Pancreas (tissue), 10 donors: Measurements from ENCODE around the gene MCM6. TPM values are rescaled to one million over a fixed set of nuclear protein-coding genes. Genes with fewer than 3 reads are reported as not detected.

ENCODE experiments used
- ATAC-seq, 4 donors: fragments of 200-7000 bp; cut with Tn5 transposase; one replicate each; pipeline versions ENCODE4 v1.8.0 to v1.9.1; 2020; ENCODE audit warnings: mild to moderate bottlenecking in 4 of 4, moderate library complexity in 4 of 4
- DNase-seq, 6 donors: peaks; one replicate each; pipeline ENCODE4 v3.0.0-alpha.2; 2020
- FAIRE-seq: peaks from 2 replicates; lab custom pipeline; 2012; peaks lifted over from hg19 to GRCh38; lab: Jason Lieb, UNC
- H3K27ac ChIP-seq, 4 donors: fragments of 200-600 bp; sonication (generic); 1 replicate in 3 of 4; 2 replicates in 1 of 4; pipeline versions ENCODE4 v1.5.0 to v1.8.0; 2020
- H3K27me3 ChIP-seq, 4 donors: fragments of 200-600 bp; one replicate each; pipeline ENCODE4 v1.8.0; 2021
- H3K36me3 ChIP-seq, 3 donors: fragments of 200-600 bp; sonication (generic) in 1 of 3; one replicate each; pipeline versions ENCODE4 v1.5.0 to v1.8.0; 2020 to 2021
- H3K4me1 ChIP-seq, 3 donors: fragments of 200-600 bp; one replicate each; pipeline ENCODE4 v1.8.0; 2021
- H3K4me3 ChIP-seq, 4 donors: fragments of 200-600 bp; sonication (generic) in 2 of 4; one replicate each; pipeline versions ENCODE4 v1.5.0 to v1.8.0; 2020 to 2021
- H3K9me3 ChIP-seq, 4 donors: fragments of 200-600 bp; one replicate each; pipeline ENCODE4 v1.8.0; 2021
- CTCF ChIP-seq, 4 donors: fragments of 200-600 bp; sonication (generic) in 3 of 4; IDR thresholded peaks; one replicate each; pipeline versions ENCODE4 v1.5.0 to v1.8.0; 2021; ENCODE audit warnings: antibody characterized with exemption in 4 of 4
- WGBS, 2 donors: extraction: QIAGEN DNeasy Blood & Tissue Kit; methylation state at CpG; one replicate each; pipeline ENCODE4 v1.1.7; 2013; 5-methylcytosine and 5-hydroxymethylcytosine counted together
- intact Hi-C, 3 donors: fragments of 100-400 bp; cut with DNase I; formaldehyde crosslinking; loops; one replicate each; pipeline versions ENCODE4 v1.11.1 to v1.14.2; 2022
- polyA plus RNA-seq, 2 donors: library from polyadenylated mRNA; stranded (reverse); fragments of 200-250 nt; gene quantifications; one replicate each; pipeline ENCODE4 v1.2.3, GENCODE V29; 2013
- total RNA-seq, 6 donors: library from RNA; stranded (reverse); fragmentation: NEBNext Ultra II Directional in 4 of 6; extraction: Animal tissue kit (Norgen Biotek cat#: 25700) in 4 of 6; gene quantifications; one replicate each; pipeline versions ENCODE4 v1.2.1 to v1.2.4, GENCODE V29; 2021 to 2023
- donor health status: healthy with polysubstance abuse.
- donor health status: DM: no; HTN: no; CAD: no; lungs with moderate emphysema.
- donor health status: DM: no; HTN: no; CAD: no.
- donor health status: control.
- donor health status: control.
- donor health status: Bipolar disorder and iron deficiency.
- donor health status: DM: yes; HTN: yes; CAD: no.
- donor health status: DM: no; HTN: no; CAD: no.
- donor health status: DM: no; HTN: no; CAD: no.
- donor health status: DM: yes; HTN: yes; CAD: no.

MCM6 gene
- total and polyA plus RNA-seq, 8 donors: 1.5 to 5.7 (median 2.5) TPM

- FAIRE-seq (no peak), ATAC-seq (no peak), DNase-seq (no peak)
- Histone ChIP-seq H3K9me3 (no peaks in the 10 kb centered on the region), H3K36me3 (no peaks in the 10 kb centered on the region), H3K27me3 (no peaks in the 10 kb centered on the region), H3K27ac (no peak overlapping the region), H3K4me3 (no peak overlapping the region), H3K4me1 (no peaks in the 10 kb centered on the region)
- 63 to 64% methylated on average over 4 of the region's 4 CpGs for WGBS, 2 donors
- no peak for TF ChIP-seq CTCF (IDR thresholded peaks at IDR 0.05)
- intact Hi-C loops: no loop called here
Measured at GRCh38 chr2:135899567-135899966, 23.3 kb upstream of the MCM6 start.

- no peak for TF ChIP-seq CTCF (IDR thresholded peaks at IDR 0.05)
- Histone ChIP-seq H3K9me3 (no peaks in the 10 kb centered on the region), H3K27ac (no peak overlapping the region), H3K27me3 (no peaks in the 10 kb centered on the region), H3K36me3 (no peaks in the 10 kb centered on the region), H3K4me3 (no peak overlapping the region), H3K4me1 (no peaks in the 10 kb centered on the region)
- intact Hi-C loops: no loop called here
- ATAC-seq (no peak), FAIRE-seq (no peak), DNase-seq (no peak)
- 92 to 94% methylated on average over 3 of the region's 3 CpGs for WGBS, 2 donors
Measured at GRCh38 chr2:135898234-135898786, 22.1 kb upstream of the MCM6 start.

GRCh38 chr2:135894930-135895329 lies 18.7 kb upstream of the MCM6 start:
- intact Hi-C loops: no loop called here

GRCh38 chr2:135893374-135893794 lies 17.1 kb upstream of the MCM6 start:
- Histone ChIP-seq H3K27me3 (no peaks in the 10 kb centered on the region), H3K4me3 (no peak overlapping the region), H3K9me3 (no peaks in the 10 kb centered on the region), H3K27ac (no peak overlapping the region), H3K4me1 (no peaks in the 10 kb centered on the region), H3K36me3 (no peaks in the 10 kb centered on the region)
- TF ChIP-seq CTCF (IDR thresholded peaks at IDR 0.05): no peak
- FAIRE-seq: no peak
- intact Hi-C loops: no loop called here
- no peak for DNase-seq
- WGBS, 2 donors: 87 to 93% methylated on average over 2 of the region's 2 CpGs
- ATAC-seq: no peak

More at GRCh38 chr2:135894930-135895329, 18.7 kb upstream of the MCM6 start:
- FAIRE-seq (no peak), ATAC-seq (no peak), DNase-seq (no peak)
- no peaks in the 10 kb centered on the region for H3K27me3 ChIP-seq
- WGBS, 2 donors: 84 to 96% methylated on average over 1 of the region's 1 CpG
- H3K4me1 ChIP-seq: no peaks in the 10 kb centered on the region
- no peak for TF ChIP-seq CTCF (IDR thresholded peaks at IDR 0.05)
- H3K4me3 ChIP-seq: no peak overlapping the region
- H3K27ac ChIP-seq: no peak overlapping the region
- no peaks in the 10 kb centered on the region for H3K9me3 ChIP-seq
- no peaks in the 10 kb centered on the region for H3K36me3 ChIP-seq

GRCh38 chr2:135890835-135891234 lies 14.6 kb upstream of the MCM6 start:
- no peak for TF ChIP-seq CTCF (IDR thresholded peaks at IDR 0.05)
- Histone ChIP-seq H3K4me3 (no peak overlapping the region), H3K9me3 (no peaks in the 10 kb centered on the region), H3K27me3 (no peaks in the 10 kb centered on the region), H3K4me1 (no peaks in the 10 kb centered on the region), H3K36me3 (no peaks in the 10 kb centered on the region), H3K27ac (no peak overlapping the region)
- intact Hi-C loops: no loop called here
- no peak for FAIRE-seq
- 65 to 76% methylated on average over 6 of the region's 6 CpGs for WGBS, 2 donors
- ATAC-seq: peak in 1 of 4 donors; percentile 16
- no peak for DNase-seq
